GM12878 (cell line): ENCODE measurements around the gene OSGEP. TPM values are rescaled to one million over a fixed set of nuclear protein-coding genes. Genes with fewer than 3 reads are reported as not detected.
A peak's percentile ranks its signal among the peaks of the same experiment; 100 is the strongest.

Experiments used
- ATAC-seq: fragments of 200-7000 bp; cut with Tn5 transposase; 3 replicates; pipeline ENCODE4 v1.9.1; 2020; ENCODE audit warnings: mild to moderate bottlenecking, moderate library complexity
- BruUV-seq: library from RNA; stranded (reverse); fragments of 400-500 nt; replicated peaks from 2 replicates; lab custom pipeline; 2021; lab: Mats Ljungman, UMichigan
- CTCF ChIA-PET: fragments of 300-600 bp; sonication (Branson Sonifier 250); formaldehyde crosslinking; extraction: SDS; loops from one replicate; lab custom pipeline; 2021; ENCODE audit warnings: inconsistent platforms; lab: Yijun Ruan, JAX
- POLR2A ChIA-PET: fragments of 350-600 bp; formaldehyde crosslinking; extraction: SDS; loops from one replicate; lab custom pipeline; 2021; ENCODE audit warnings: inconsistent platforms; lab: Charles Lee
- RAD21 ChIA-PET: fragments of 300-600 bp; sonication (Branson Sonifier 250); formaldehyde crosslinking; loops from one replicate; lab custom pipeline; 2023; ENCODE audit warnings: antibody characterized with exemption; ENCODE audit not compliant: unreplicated experiment; lab: Charles Lee
- SMC1A ChIA-PET: fragments of 300-600 bp; sonication (Branson Sonifier 250); formaldehyde crosslinking; loops from one replicate; lab custom pipeline; 2023; ENCODE audit not compliant: unreplicated experiment, uncharacterized antibody; lab: Charles Lee
- DNase-seq: peaks from one replicate; pipeline ENCODE4 v3.0.0-alpha.2; 2011; ENCODE audit warnings: low read depth, low spot score
- FAIRE-seq: peaks from 3 replicates; lab custom pipeline; 2011; peaks lifted over from hg19 to GRCh38; lab: Jason Lieb, UNC
- H2AFZ ChIP-seq: 2 replicates; pipeline ENCODE4 v1.6.0; 2011; ENCODE audit warnings: low read depth, low read length, control low read depth; ENCODE audit not compliant: control insufficient read depth
- H3K27ac ChIP-seq: 2 replicates; pipeline ENCODE4 v1.5.1; 2011; ENCODE audit warnings: control low read depth; ENCODE audit not compliant: control insufficient read depth, insufficient read depth
- H3K27me3 ChIP-seq, 2 experiments: replicated peaks in 1 of 2; 2 replicates each; pipeline versions ENCODE4 v1.6.0 to v1.6.1; 2011; ENCODE audit warnings: low read length in 1 of 2; ENCODE audit not compliant: control insufficient read depth in 2 of 2, insufficient read depth in 2 of 2
- H3K36me3 ChIP-seq, 2 experiments: 2 replicates each; pipeline ENCODE4 v1.5.1; 2011; ENCODE audit warnings: low read length in 1 of 2; ENCODE audit not compliant: control insufficient read depth in 2 of 2, insufficient read depth in 2 of 2
- H3K4me1 ChIP-seq: 2 replicates; pipeline ENCODE4 v1.6.1; 2011; ENCODE audit warnings: mild to moderate bottlenecking, low read length, moderate library complexity, mixed read lengths; ENCODE audit not compliant: control insufficient read depth, insufficient read depth
- H3K4me2 ChIP-seq: 2 replicates; pipeline ENCODE4 v1.6.0; 2011; ENCODE audit warnings: control low read depth; ENCODE audit not compliant: control insufficient read depth, insufficient read depth
- H3K4me3 ChIP-seq: fragments of 200-600 bp; sonication (generic); 2 replicates; pipeline ENCODE4 v1.5.1; 2016
- H3K79me2 ChIP-seq: 2 replicates; pipeline ENCODE4 v1.6.0; 2011; ENCODE audit warnings: low read length; ENCODE audit not compliant: control insufficient read depth, insufficient read depth
- H3K9ac ChIP-seq: 2 replicates; pipeline ENCODE4 v1.8.0; 2011; ENCODE audit warnings: low read length, control low read depth, mixed read lengths; ENCODE audit not compliant: control insufficient read depth, insufficient read depth
- H3K9me3 ChIP-seq: replicated peaks from 3 replicates; pipeline ENCODE4 v1.5.1; 2011; ENCODE audit warnings: mild to moderate bottlenecking, low read length; ENCODE audit not compliant: control insufficient read depth, insufficient read depth
- H4K20me1 ChIP-seq: 2 replicates; pipeline ENCODE4 v1.6.0; 2011; ENCODE audit not compliant: control insufficient read depth, insufficient read depth
- ATF2 ChIP-seq: IDR thresholded peaks from 2 replicates; pipeline ENCODE4 v1.6.1; 2012; ENCODE audit warnings: low read length, inconsistent platforms
- MLLT1 ChIP-seq: fragments of 450-650 bp; IDR thresholded peaks from 2 replicates; pipeline ENCODE4 v1.6.1; 2016; ENCODE audit warnings: mild to moderate bottlenecking
- NR2C1 ChIP-seq: fragments of 450-650 bp; IDR thresholded peaks from 2 replicates; pipeline ENCODE4 v1.6.1; 2017; ENCODE audit warnings: antibody characterized with exemption, mild to moderate bottlenecking, moderate library complexity
- PAX5 ChIP-seq: IDR thresholded peaks from 2 replicates; pipeline ENCODE4 v1.6.1; 2011; ENCODE audit warnings: low read depth, low read length, borderline replicate concordance
- PBX3 ChIP-seq: IDR thresholded peaks from 2 replicates; pipeline ENCODE4 v1.6.1; 2011; ENCODE audit warnings: mild to moderate bottlenecking, low read depth, low read length, moderate library complexity; ENCODE audit not compliant: insufficient replicate concordance
- RB1 ChIP-seq: fragments of 450-650 bp; formaldehyde crosslinking; IDR thresholded peaks from 2 replicates; pipeline ENCODE4 v1.6.1; 2017; ENCODE audit warnings: mild to moderate bottlenecking, borderline replicate concordance
- SMARCA5 ChIP-seq: fragments of 450-650 bp; IDR thresholded peaks from 2 replicates; pipeline ENCODE4 v1.6.1; 2017; ENCODE audit warnings: mild to moderate bottlenecking
- SUZ12 ChIP-seq: fragments of 200-600 bp; sonication (generic); IDR thresholded peaks from one replicate; pipeline ENCODE4 v1.6.1; 2018; ENCODE audit warnings: antibody characterized with exemption, mild to moderate bottlenecking; ENCODE audit not compliant: unreplicated experiment
- ZNF622 ChIP-seq: fragments of 450-650 bp; IDR thresholded peaks from 2 replicates; pipeline ENCODE4 v1.6.1; 2017; ENCODE audit warnings: mild to moderate bottlenecking, inconsistent platforms
- WGBS: methylation state at CpG from one replicate; pipeline ENCODE4 v1.1.6; 2016; ENCODE audit warnings: low lambda C conversion rate; ENCODE audit not compliant: insufficient replicate concordance, insufficient coverage; ENCODE audit errors: missing lambda C conversion rate; 5-methylcytosine and 5-hydroxymethylcytosine counted together
- in situ Hi-C: fragments of 300-500 bp; cut with MboI; formaldehyde crosslinking; loops from 9 replicates; pipeline ENCODE4 v1.14.3; 2018; ENCODE audit warnings: mixed read lengths
- intact Hi-C: fragments of 100-400 bp; cut with micrococcal nuclease; formaldehyde crosslinking; loops from one replicate; pipeline ENCODE4 v1.14.2; 2022; ENCODE audit not compliant: unreplicated experiment
- polyA plus RNA-seq, 11 experiments: library from polyadenylated mRNA; depleted of rRNA in 4 of 11; unstranded in 6 of 11; stranded (reverse) in 5 of 11; fragments of >200 nt; fragmentation: Nextera tagmentation in 4 of 11; fragmentation: Illumina TruSeq in 1 of 11; extraction: Ambion mirVana in 4 of 11; extraction: Trizol in 1 of 11; gene quantifications; 1 replicate in 1 of 11; 2 replicates in 10 of 11; pipeline versions ENCODE4 v1.2.1 to v1.2.3, GENCODE V29; 2011 to 2016; ENCODE audit warnings: inconsistent platforms in 2 of 11, missing spikeins in 2 of 11, low read depth in 1 of 11
- total RNA-seq, 4 experiments: library from RNA; depleted of rRNA in 3 of 4; stranded (reverse); fragments of >200 nt in 3 of 4; fragmentation: Illumina TruSeq in 1 of 4; extraction: Trizol in 1 of 4; gene quantifications; 2 replicates each; pipeline versions ENCODE4 v1.2.1 to v1.2.3, GENCODE V29; 2013 to 2021

OSGEP gene
- total and polyA plus RNA-seq, 10 of the 15 experiments (the other 5 are each of a cell fraction or from before 2014, with no cell fraction given): 47.8 to 88.9 (median 52.8) TPM

- Histone ChIP-seq H3K4me2 (no peak overlapping the region), H3K36me3 (no peaks in the 10 kb centered on the region), H3K9ac (no peak overlapping the region), H3K79me2 (no peaks in the 10 kb centered on the region), H3K4me3 (no peak overlapping the region), H3K27ac (no peak overlapping the region), H4K20me1 (no peaks in the 10 kb centered on the region), H3K9me3 (no peaks in the 10 kb centered on the region; the same call in 2 of the 3 replicates), H3K27me3 (no peaks in the 10 kb centered on the region), H3K4me1 (no peaks in the 10 kb centered on the region), H2AFZ (no peak overlapping the region)
- FAIRE-seq: no peak
- no peak for DNase-seq
- SMC1A ChIA-PET: interaction anchor here (0.9 kb wide), 1 partner anchor 12 kb away, joined by 3 read pairs; no protein-coding TSS in a partner anchor
- in situ Hi-C loops: no loop called here
- CTCF ChIA-PET: interaction anchor here (1.1 to 2.2 kb wide), 2 partner anchors 26 to 113 kb away, joined by 4 to 10 read pairs; no protein-coding TSS in a partner anchor
- intact Hi-C loops: no loop called here
- BruUV-seq: no TSS peak
- RAD21 ChIA-PET: no interaction called here
- ATAC-seq: no peak
- 96% methylated on average over 2 of the region's 2 CpGs for WGBS
- TF ChIP-seq ZNF622 (no peak), SMARCA5 (no peak), SUZ12 (no peak), RB1 (no peak), PAX5 (no peak), NR2C1 (no peak)
- POLR2A ChIA-PET: interaction anchor here (1.5 kb wide), 1 partner anchor 9 kb away, joined by 3 read pairs; no protein-coding TSS in a partner anchor
These were observed 13.2 kb downstream of the OSGEP start for GRCh38 chr14:20441461-20441860.

GRCh38 chr14:20440882-20441281 is 13.7 kb downstream of the OSGEP start:
- RAD21 ChIA-PET: no interaction called here
- Histone ChIP-seq H3K4me3 (no peak overlapping the region), H3K36me3 (no peaks in the 10 kb centered on the region), H3K27ac (no peak overlapping the region), H4K20me1 (no peaks in the 10 kb centered on the region), H3K9me3 (no peaks in the 10 kb centered on the region; the same call in 2 of the 3 replicates), H3K27me3 (no peaks in the 10 kb centered on the region), H3K4me1 (no peaks in the 10 kb centered on the region), H3K79me2 (no peaks in the 10 kb centered on the region), H3K4me2 (no peak overlapping the region), H2AFZ (no peak overlapping the region), H3K9ac (no peak overlapping the region)
- ATAC-seq (peak; percentile 20; the same call in 2 of the 3 replicates), FAIRE-seq (no peak), DNase-seq (no peak)
- SMC1A ChIA-PET: interaction anchor here (0.9 kb wide), 1 partner anchor 12 kb away, joined by 3 read pairs; no protein-coding TSS in a partner anchor
- intact Hi-C loops: no loop called here
- in situ Hi-C loops: no loop called here
- BruUV-seq: no TSS peak
- POLR2A ChIA-PET: no interaction called here
- WGBS: 72% methylated on average over 5 of the region's 5 CpGs
- CTCF ChIA-PET: interaction anchor here (1.1 to 2.2 kb wide), 2 partner anchors 25 to 113 kb away, joined by 4 to 10 read pairs; no protein-coding TSS in a partner anchor
- TF ChIP-seq ATF2 (no peak), PBX3 (no peak), MLLT1 (no peak)
